DND-41 (cell line): Measurements from ENCODE around the gene NUPR2.
"Not testable (repeated sequence)": the region's sequence is repeated elsewhere in the genome, so short reads cannot be mapped to it uniquely, and the experiment has no call there.

Experiments used
- ATAC-seq: fragments of 200-7000 bp; cut with Tn5 transposase; 3 replicates; pipeline ENCODE4 v1.9.1; 2021; ENCODE audit warnings: low read depth; ENCODE audit not compliant: insufficient read depth
- DNase-seq: peaks from one replicate; pipeline ENCODE4 v3.0.0-alpha.2; 2020
- H2AFZ ChIP-seq: 2 replicates; pipeline ENCODE4 v1.6.0; 2012; ENCODE audit warnings: low read depth, low read length
- H3K27ac ChIP-seq: 2 replicates; pipeline ENCODE4 v1.5.1; 2012; ENCODE audit warnings: low read length, inconsistent platforms
- H3K27me3 ChIP-seq: fragments of 200-600 bp; sonication (generic); 2 replicates; pipeline ENCODE4 v1.6.0; 2012; ENCODE audit warnings: low read length, mild to moderate bottlenecking, inconsistent platforms; ENCODE audit not compliant: insufficient read depth, poor library complexity
- H3K36me3 ChIP-seq: 2 replicates; pipeline ENCODE4 v1.5.1; 2012; ENCODE audit warnings: low read length, inconsistent platforms; ENCODE audit not compliant: insufficient read depth
- H3K4me1 ChIP-seq: 2 replicates; pipeline ENCODE4 v1.5.1; 2012; ENCODE audit warnings: mild to moderate bottlenecking, low read length; ENCODE audit not compliant: insufficient read depth
- H3K4me2 ChIP-seq: 2 replicates; pipeline ENCODE4 v1.6.0; 2012; ENCODE audit warnings: mild to moderate bottlenecking, moderate library complexity, low read length, inconsistent platforms; ENCODE audit not compliant: insufficient read depth
- H3K4me3 ChIP-seq, 2 experiments: fragments of 200-600 bp in 1 of 2; shearing (Covaris generic) in 1 of 2; 2 replicates each; pipeline ENCODE4 v1.5.1; 2012 to 2016; ENCODE audit warnings: inconsistent platforms in 2 of 2, low read length in 2 of 2, mild to moderate bottlenecking in 2 of 2, low read depth in 1 of 2, moderate library complexity in 1 of 2
- H3K79me2 ChIP-seq: 2 replicates; pipeline ENCODE4 v1.6.0; 2012; ENCODE audit warnings: low read length, inconsistent platforms; ENCODE audit not compliant: insufficient read depth
- H3K9ac ChIP-seq: 2 replicates; pipeline ENCODE4 v1.6.0; 2012; ENCODE audit warnings: low read depth, mild to moderate bottlenecking, inconsistent platforms, low read length, moderate library complexity
- H3K9me3 ChIP-seq: 2 replicates; pipeline ENCODE4 v1.5.1; 2012; ENCODE audit warnings: low read length, moderate library complexity, mild to moderate bottlenecking, inconsistent platforms; ENCODE audit not compliant: insufficient read depth, severe bottlenecking
- H4K20me1 ChIP-seq: 2 replicates; pipeline ENCODE4 v1.6.0; 2012; ENCODE audit warnings: low read length; ENCODE audit not compliant: insufficient read depth
- CTCF ChIP-seq: IDR thresholded peaks from 2 replicates; pipeline ENCODE4 v1.5.1; 2012; ENCODE audit warnings: borderline replicate concordance, low read length, moderate library complexity, mild to moderate bottlenecking; ENCODE audit not compliant: poor library complexity, severe bottlenecking; ENCODE audit errors: extremely low read depth
- EZH2 ChIP-seq: IDR thresholded peaks from 3 replicates; pipeline ENCODE4 v1.6.1; 2012; ENCODE audit warnings: borderline replicate concordance, low read depth, mild to moderate bottlenecking, moderate library complexity, low read length, inconsistent platforms; ENCODE audit not compliant: severe bottlenecking

Gene NUPR2

GRCh38 chr7:56077681-56078080 lies 38.5 kb downstream of the NUPR2 start:
- Histone ChIP-seq H3K79me2 (no peaks in the 10 kb centered on the region), H2AFZ (no peak overlapping the region), H3K36me3 (peaks cover 71% of the 10 kb centered on the region), H3K27ac (no peak overlapping the region), H3K4me1 (no peaks in the 10 kb centered on the region), H3K27me3 (no peaks in the 10 kb centered on the region), H3K9ac (no peak overlapping the region), H3K4me3 (no peak overlapping the region), H3K4me2 (no peak overlapping the region), H4K20me1 (0 out of 2 replicates have a peak, but pooled peaks cover 6% of the 10 kb centered on the region), H3K9me3 (no peaks in the 10 kb centered on the region)
- ATAC-seq (no peak), DNase-seq (no peak)
- TF ChIP-seq EZH2, result no peak
- no peak for TF ChIP-seq CTCF

- no peaks in the 10 kb centered on the region for H3K27me3 ChIP-seq
- H3K4me1 ChIP-seq, result no peaks in the 10 kb centered on the region
- H3K4me2 ChIP-seq, result no peak overlapping the region
- H4K20me1 ChIP-seq, result 0 out of 2 replicates have a peak, but pooled peaks cover 4% of the 10 kb centered on the region
- no peak overlapping the region for H3K4me3 ChIP-seq
- no peak overlapping the region for H2AFZ ChIP-seq
- ATAC-seq (peak; percentile 72), DNase-seq (peak; percentile 42)
- H3K79me2 ChIP-seq, result no peaks in the 10 kb centered on the region
- peaks cover 66% of the 10 kb centered on the region for H3K36me3 ChIP-seq
- TF ChIP-seq EZH2 (no peak), CTCF (peak; percentile 79)
- H3K9me3 ChIP-seq, result no peaks in the 10 kb centered on the region
- no peak overlapping the region for H3K9ac ChIP-seq
- no peak overlapping the region for H3K27ac ChIP-seq
Measured at GRCh38 chr7:56074371-56074791, 41.8 kb downstream of the NUPR2 start.

- H3K9me3 ChIP-seq, H3K27me3 ChIP-seq, H3K27ac ChIP-seq, H3K9ac ChIP-seq, ATAC-seq, H2AFZ ChIP-seq, H3K4me3 ChIP-seq, H3K4me2 ChIP-seq, DNase-seq, H4K20me1 ChIP-seq: not testable (repeated sequence)
- Histone ChIP-seq H3K36me3 (peaks cover 61% of the 10 kb centered on the region), H3K4me1 (peaks cover 33% of the 10 kb centered on the region), H3K79me2 (peaks cover 47% of the 10 kb centered on the region)
Measured at GRCh38 chr7:56066376-56066775, 49.8 kb downstream of the NUPR2 start.
